Prostate gland (tissue), 2 donors: ENCODE results near the gene WDR35.

Experiments
- CTCF ChIP-seq, 4 experiments: fragments of 200-600 bp in 2 of 4; fragments of 450-650 bp in 2 of 4; sonication (generic) in 2 of 4; IDR thresholded peaks; 1 replicate in 3 of 4; 2 replicates in 1 of 4; pipeline ENCODE4 v1.5.1; 2016 to 2019; ENCODE audit warnings: antibody characterized with exemption in 4 of 4, mild to moderate bottlenecking in 2 of 4, moderate library complexity in 2 of 4
- POLR2A ChIP-seq: fragments of 450-650 bp; IDR thresholded peaks from one replicate; pipeline ENCODE4 v1.6.1; 2016; ENCODE audit warnings: antibody characterized with exemption, mild to moderate bottlenecking
- POLR2AphosphoS5 ChIP-seq: sonication (generic); formaldehyde crosslinking; IDR thresholded peaks from one replicate; pipeline ENCODE4 v1.6.1; 2017; ENCODE audit warnings: antibody characterized with exemption

GRCh38 chr2:19911808-19912509 lies 77.9 kb downstream of the WDR35 start:
- no peak for TF ChIP-seq POLR2AphosphoS5
- no peak for TF ChIP-seq POLR2A
- no peak for TF ChIP-seq CTCF (IDR thresholded peaks at IDR 0.05)
